Adrenal gland (tissue), 12 donors: ENCODE measurements around the gene HARS2. TPM values are rescaled to one million over a fixed set of nuclear protein-coding genes. Genes with fewer than 3 reads are reported as not detected.
A peak's percentile ranks its signal among the peaks of the same experiment; 100 is the strongest.
"Not testable (repeated sequence)": the region's sequence is repeated elsewhere in the genome, so short reads cannot be mapped to it uniquely, and the experiment has no call there.

Source experiments
- DNase-seq, 7 donors: peaks; one replicate each; pipeline ENCODE4 v3.0.0-alpha.2; 2019 to 2020
- H3K27ac ChIP-seq, 5 donors: fragments of 200-600 bp; sonication (generic) in 4 of 5; 1 replicate in 3 of 5; 2 replicates in 2 of 5; pipeline versions ENCODE4 v1.5.1 to v1.8.0; 2016 to 2020; ENCODE audit warnings: mild to moderate bottlenecking in 1 of 5
- H3K27me3 ChIP-seq: fragments of 200-600 bp; 2 replicates; pipeline ENCODE4 v1.8.0; 2021
- H3K36me3 ChIP-seq, 2 donors: fragments of 200-600 bp; replicated peaks in 1 of 2; 1 replicate in 1 of 2; 2 replicates in 1 of 2; pipeline versions ENCODE4 v1.5.1 to v1.8.0; 2018 to 2022
- H3K4me1 ChIP-seq, 2 donors: fragments of 200-600 bp; replicated peaks in 1 of 2; 1 replicate in 1 of 2; 2 replicates in 1 of 2; pipeline versions ENCODE4 v1.5.1 to v1.8.0; 2018 to 2021
- H3K4me3 ChIP-seq, 4 donors: fragments of 200-600 bp; sonication (generic) in 3 of 4; one replicate each; pipeline ENCODE4 v1.5.1; 2016 to 2018
- H3K9me3 ChIP-seq, 3 donors: fragments of 200-600 bp; sonication (generic) in 1 of 3; replicated peaks in 1 of 3; 1 replicate in 2 of 3; 2 replicates in 1 of 3; pipeline versions ENCODE4 v1.5.1 to v1.8.0; 2016 to 2021
- POLR2A ChIP-seq, 2 donors: fragments of 450-650 bp; IDR thresholded peaks; one replicate each; pipeline ENCODE4 v1.6.1; 2017; ENCODE audit warnings: antibody characterized with exemption in 2 of 2, mild to moderate bottlenecking in 2 of 2, moderate library complexity in 1 of 2
- WGBS, 4 donors: extraction: QIAGEN DNeasy Blood & Tissue Kit in 2 of 4; methylation state at CpG; one replicate each; pipeline versions ENCODE4 v1.1.5 to v1.1.7; 2013 to 2017; 5-methylcytosine and 5-hydroxymethylcytosine counted together
- intact Hi-C, 2 donors: fragments of 100-400 bp; cut with DNase I; formaldehyde crosslinking; loops; one replicate each; pipeline versions ENCODE4 v1.14.1 to v1.15.0; 2022 to 2023
- polyA plus RNA-seq, 3 donors: library from polyadenylated mRNA; stranded (reverse); fragments of 200-250 nt in 2 of 3; fragments of 350-450 nt in 1 of 3; fragmentation: Illumina TruSeq in 1 of 3; extraction: RNeasy Lipid Tissue Mini Kit (QIAGEN cat#74804) in 1 of 3; gene quantifications; one replicate each; pipeline ENCODE4 v1.2.3, GENCODE V29; 2013 to 2014
- total RNA-seq, 9 donors: library from RNA; depleted of rRNA in 4 of 9; stranded (reverse); fragments of >200 nt in 4 of 9; fragments of 120-200 nt in 1 of 9; fragmentation: NEBNext Ultra II Directional in 1 of 9; extraction: Animal tissue kit (Norgen Biotek cat#: 25700) in 1 of 9; gene quantifications; one replicate each; pipeline versions ENCODE4 v1.1.0 to v1.2.4, GENCODE V29; 2013 to 2023
- TF ChIP-seq, protein P1 (sequence below), 6 experiments: fragments of 450-650 bp in 4 of 6; fragments of 200-600 bp in 2 of 6; sonication (generic) in 1 of 6; IDR thresholded peaks; 1 replicate in 5 of 6; 2 replicates in 1 of 6; pipeline versions ENCODE4 v1.5.1 to v1.8.0; 2016 to 2021; ENCODE audit warnings: antibody characterized with exemption in 6 of 6, mild to moderate bottlenecking in 2 of 6, moderate library complexity in 1 of 6
- donor health status: healthy with polysubstance abuse.
- donor health status: Bipolar disorder and iron deficiency.
- donor health status: DM: yes; HTN: yes; CAD: no.
- donor health status: DM: no; HTN: no; CAD: no.
- donor health status: DM: no; HTN: no; CAD: no.
- donor health status: DM: yes; HTN: yes; CAD: no.

HARS2 gene
- total and polyA plus RNA-seq, 12 donors = 21.3 to 51.2 (median 31.6) TPM

DNA sequence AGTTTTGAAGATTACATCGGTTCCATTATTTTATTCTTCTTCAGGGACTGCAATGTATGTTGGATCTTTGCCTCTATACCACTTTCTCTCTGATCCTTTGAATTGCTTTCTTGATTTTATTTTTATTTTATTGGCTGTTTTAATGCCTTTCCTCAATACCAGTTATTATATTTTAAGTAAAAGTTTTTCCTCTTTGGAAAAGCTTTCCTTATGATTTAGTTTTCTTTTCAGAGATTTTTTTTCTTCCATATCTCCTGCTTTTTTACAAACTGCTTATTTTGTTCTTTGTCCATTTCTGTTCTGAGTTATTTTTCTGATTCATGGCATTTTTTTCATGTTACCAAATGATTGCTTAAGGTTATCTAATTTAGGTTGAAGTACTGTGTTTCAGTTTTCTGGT, 20.5 kb downstream of the HARS2 start:
- intact Hi-C loops = loop anchor here in 1 of 2 donors (10.0 kb wide), 1 partner anchor 347 kb away; the partner anchor contains the start of gene SLC4A9
- TF ChIP-seq, protein P1, sequence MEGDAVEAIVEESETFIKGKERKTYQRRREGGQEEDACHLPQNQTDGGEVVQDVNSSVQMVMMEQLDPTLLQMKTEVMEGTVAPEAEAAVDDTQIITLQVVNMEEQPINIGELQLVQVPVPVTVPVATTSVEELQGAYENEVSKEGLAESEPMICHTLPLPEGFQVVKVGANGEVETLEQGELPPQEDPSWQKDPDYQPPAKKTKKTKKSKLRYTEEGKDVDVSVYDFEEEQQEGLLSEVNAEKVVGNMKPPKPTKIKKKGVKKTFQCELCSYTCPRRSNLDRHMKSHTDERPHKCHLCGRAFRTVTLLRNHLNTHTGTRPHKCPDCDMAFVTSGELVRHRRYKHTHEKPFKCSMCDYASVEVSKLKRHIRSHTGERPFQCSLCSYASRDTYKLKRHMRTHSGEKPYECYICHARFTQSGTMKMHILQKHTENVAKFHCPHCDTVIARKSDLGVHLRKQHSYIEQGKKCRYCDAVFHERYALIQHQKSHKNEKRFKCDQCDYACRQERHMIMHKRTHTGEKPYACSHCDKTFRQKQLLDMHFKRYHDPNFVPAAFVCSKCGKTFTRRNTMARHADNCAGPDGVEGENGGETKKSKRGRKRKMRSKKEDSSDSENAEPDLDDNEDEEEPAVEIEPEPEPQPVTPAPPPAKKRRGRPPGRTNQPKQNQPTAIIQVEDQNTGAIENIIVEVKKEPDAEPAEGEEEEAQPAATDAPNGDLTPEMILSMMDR (IDR thresholded peaks at IDR 0.05) = no peak
- no peak for TF ChIP-seq POLR2A (IDR thresholded peaks at IDR 0.05)
- Histone ChIP-seq H3K9me3 (no peaks in the 10 kb centered on the region), H3K36me3 (no peaks in the 10 kb centered on the region), H3K27me3 (no peaks in the 10 kb centered on the region), H3K4me3 (no peak overlapping the region), H3K27ac (peak overlapping the region in 3 of 5 donors; percentile 2 to 92 (median 87)), H3K4me1 (no peaks in the 10 kb centered on the region)
- DNase-seq = no peak
- 84 to 89% (median 86%) methylated on average over 1 of the region's 1 CpG for WGBS, 4 donors

GRCh38 chr5:140713562-140714094, 22.4 kb downstream of the HARS2 start:
- Histone ChIP-seq H3K4me1 (no peaks in the 10 kb centered on the region), H3K27ac (no peak overlapping the region), H3K4me3 (no peak overlapping the region), H3K9me3 (no peaks in the 10 kb centered on the region), H3K36me3 (no peaks in the 10 kb centered on the region), H3K27me3 (no peaks in the 10 kb centered on the region)
- no peak for DNase-seq
- TF ChIP-seq POLR2A (IDR thresholded peaks at IDR 0.05) = no peak
- TF ChIP-seq, protein P1 (IDR thresholded peaks at IDR 0.05) = no peak
- 79 to 92% (median 84%) methylated on average over 1 of the region's 1 CpG for WGBS, 4 donors
- intact Hi-C loops = loop anchor here in 1 of 2 donors (10.0 kb wide), 1 partner anchor 349 kb away; the partner anchor contains the start of gene SLC4A9

DNA sequence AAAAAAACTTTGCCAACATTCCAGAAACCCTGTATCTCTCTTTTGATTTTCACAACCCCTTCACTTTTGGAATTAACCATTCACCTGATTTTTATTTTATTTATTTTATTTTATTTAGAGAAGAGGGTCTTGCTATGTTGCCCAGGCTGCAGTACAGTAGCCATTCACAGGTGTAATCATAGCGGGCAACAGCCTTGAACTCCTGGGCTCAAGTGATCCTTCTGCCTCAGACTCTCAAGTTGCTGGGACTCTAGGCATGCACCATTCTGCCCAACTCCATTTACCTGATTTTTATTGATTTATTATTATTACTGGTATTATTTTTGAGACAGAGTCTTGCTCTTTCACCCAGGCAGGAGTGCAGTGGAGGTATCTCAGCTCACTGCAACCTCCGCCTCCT, 25.0 kb downstream of the HARS2 start:
- not testable (repeated sequence) for H3K4me3 ChIP-seq, H3K36me3 ChIP-seq, H3K27ac ChIP-seq, H3K27me3 ChIP-seq, H3K9me3 ChIP-seq, DNase-seq, H3K4me1 ChIP-seq
- 83 to 92% (median 85%) methylated on average over 2 of the region's 2 CpGs for WGBS, 4 donors
- intact Hi-C loops = loop anchor here in 1 of 2 donors (10.0 kb wide), 1 partner anchor 351 kb away; the partner anchor contains the start of gene SLC4A9

- WGBS, 4 donors = 49 to 69% (median 60%) methylated on average over 7 of the region's 7 CpGs
- no peak for DNase-seq
- H3K4me1 ChIP-seq = no peaks in the 10 kb centered on the region
- H3K4me3 ChIP-seq = peak overlapping the region in 2 of 4 donors; percentile 37 to 38
- TF ChIP-seq POLR2A (IDR thresholded peaks at IDR 0.05) = no peak
- TF ChIP-seq, protein P1 (IDR thresholded peaks at IDR 0.05) = no peak
- no peaks in the 10 kb centered on the region for H3K27me3 ChIP-seq
- no peaks in the 10 kb centered on the region for H3K36me3 ChIP-seq
- peak overlapping the region; percentile 10 to 85 (median 72) for H3K27ac ChIP-seq
- intact Hi-C loops = loop anchor here in 1 of 2 donors (10.0 kb wide), 1 partner anchor 353 kb away; the partner anchor contains the start of gene SLC4A9
- H3K9me3 ChIP-seq = no peaks in the 10 kb centered on the region
Measured at GRCh38 chr5:140718266-140718592, 27.0 kb downstream of the HARS2 start.

DNA sequence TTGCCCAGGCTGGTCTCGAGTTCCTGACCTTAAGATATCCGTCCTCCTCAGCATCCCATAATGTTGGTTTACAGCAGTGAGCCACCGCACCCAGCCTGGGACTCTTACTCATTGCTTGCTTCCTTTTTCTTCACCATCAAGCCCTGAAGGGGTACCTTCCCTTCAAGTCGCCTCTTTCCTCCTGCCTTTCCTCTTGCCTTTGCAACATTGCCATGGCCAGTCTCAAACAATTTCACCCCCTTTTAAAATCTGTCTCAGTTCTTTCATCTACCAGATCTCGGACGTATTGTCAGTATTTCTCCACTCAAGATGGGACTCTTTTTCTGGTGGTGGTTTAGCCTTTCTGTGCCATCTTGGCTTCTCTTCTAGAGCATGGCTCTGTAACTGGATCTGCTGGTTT, 29.5 kb downstream of the HARS2 start:
- intact Hi-C loops, H3K9me3 ChIP-seq, H3K4me1 ChIP-seq, H3K27ac ChIP-seq, DNase-seq, H3K27me3 ChIP-seq, H3K4me3 ChIP-seq, H3K36me3 ChIP-seq: not testable (repeated sequence)
- 51 to 58% (median 54%) methylated on average over 6 of the region's 6 CpGs for WGBS, 4 donors

GRCh38 chr5:140721395-140721794, 30.1 kb downstream of the HARS2 start:
- H3K27ac ChIP-seq, H3K4me3 ChIP-seq, H3K36me3 ChIP-seq, DNase-seq, H3K4me1 ChIP-seq, H3K9me3 ChIP-seq, H3K27me3 ChIP-seq, intact Hi-C loops: not testable (repeated sequence)
- WGBS, 4 donors = 77 to 85% (median 79%) methylated on average over 5 of the region's 5 CpGs
